Ovary (tissue), 3 donors: ENCODE results near the gene BPIFB4.

ENCODE experiments used
- EP300 ChIP-seq: sonication (generic); formaldehyde crosslinking; IDR thresholded peaks from one replicate; pipeline ENCODE4 v1.6.1; 2017; ENCODE audit warnings: antibody characterized with exemption
- TF ChIP-seq, protein P1 (sequence below), 3 donors: fragments of 450-650 bp in 2 of 3; fragments of 200-600 bp in 1 of 3; IDR thresholded peaks; one replicate each; pipeline versions ENCODE4 v1.5.1 to v1.8.0; 2016 to 2022; ENCODE audit warnings: antibody characterized with exemption in 3 of 3, mild to moderate bottlenecking in 1 of 3
- donor health status: DM: no; HTN: no; CAD: no.

DNA sequence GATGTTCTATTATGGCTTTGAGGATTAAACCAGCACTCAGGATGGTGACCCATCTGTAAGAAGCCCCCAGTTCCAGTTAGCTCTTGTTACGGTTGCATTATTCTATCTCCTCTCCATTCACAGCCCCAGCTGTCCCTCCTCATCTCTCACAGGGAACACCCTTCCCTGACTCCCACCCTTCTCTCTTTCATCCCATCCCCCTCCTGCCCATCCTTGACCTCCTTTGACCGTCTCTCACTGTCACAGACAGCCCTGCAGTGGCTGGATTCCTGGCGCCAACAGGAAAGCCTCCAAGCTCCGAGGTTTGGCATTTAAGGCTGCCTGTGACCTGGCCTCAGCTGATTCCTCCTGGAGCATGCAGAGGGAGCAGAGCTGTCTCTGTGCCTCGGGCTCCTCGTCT lies 4.2 kb upstream of the BPIFB4 start:
- TF ChIP-seq EP300 = no peak
- TF ChIP-seq, protein P1, sequence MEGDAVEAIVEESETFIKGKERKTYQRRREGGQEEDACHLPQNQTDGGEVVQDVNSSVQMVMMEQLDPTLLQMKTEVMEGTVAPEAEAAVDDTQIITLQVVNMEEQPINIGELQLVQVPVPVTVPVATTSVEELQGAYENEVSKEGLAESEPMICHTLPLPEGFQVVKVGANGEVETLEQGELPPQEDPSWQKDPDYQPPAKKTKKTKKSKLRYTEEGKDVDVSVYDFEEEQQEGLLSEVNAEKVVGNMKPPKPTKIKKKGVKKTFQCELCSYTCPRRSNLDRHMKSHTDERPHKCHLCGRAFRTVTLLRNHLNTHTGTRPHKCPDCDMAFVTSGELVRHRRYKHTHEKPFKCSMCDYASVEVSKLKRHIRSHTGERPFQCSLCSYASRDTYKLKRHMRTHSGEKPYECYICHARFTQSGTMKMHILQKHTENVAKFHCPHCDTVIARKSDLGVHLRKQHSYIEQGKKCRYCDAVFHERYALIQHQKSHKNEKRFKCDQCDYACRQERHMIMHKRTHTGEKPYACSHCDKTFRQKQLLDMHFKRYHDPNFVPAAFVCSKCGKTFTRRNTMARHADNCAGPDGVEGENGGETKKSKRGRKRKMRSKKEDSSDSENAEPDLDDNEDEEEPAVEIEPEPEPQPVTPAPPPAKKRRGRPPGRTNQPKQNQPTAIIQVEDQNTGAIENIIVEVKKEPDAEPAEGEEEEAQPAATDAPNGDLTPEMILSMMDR (IDR thresholded peaks at IDR 0.05) = no peak
